Vagina (tissue), 2 donors: Measurements from ENCODE around the gene ANO9.

ENCODE experiments used
- POLR2A ChIP-seq, 2 donors: fragments of 450-650 bp; IDR thresholded peaks; one replicate each; pipeline ENCODE4 v1.6.1; 2017; ENCODE audit warnings: antibody characterized with exemption in 2 of 2, mild to moderate bottlenecking in 2 of 2, moderate library complexity in 2 of 2
- POLR2AphosphoS5 ChIP-seq, 2 donors: sonication (generic); formaldehyde crosslinking; IDR thresholded peaks; one replicate each; pipeline ENCODE4 v1.9.0; 2017; ENCODE audit warnings: antibody characterized with exemption in 2 of 2, mild to moderate bottlenecking in 2 of 2, low read depth in 1 of 2; ENCODE audit not compliant: insufficient read depth in 1 of 2
- TF ChIP-seq, protein P1 (sequence below), 3 experiments: fragments of 450-650 bp in 2 of 3; fragments of 200-600 bp in 1 of 3; sonication (generic) in 1 of 3; IDR thresholded peaks; one replicate each; pipeline ENCODE4 v1.5.1; 2017 to 2019; ENCODE audit warnings: antibody characterized with exemption in 3 of 3, mild to moderate bottlenecking in 2 of 3, moderate library complexity in 2 of 3

DNA sequence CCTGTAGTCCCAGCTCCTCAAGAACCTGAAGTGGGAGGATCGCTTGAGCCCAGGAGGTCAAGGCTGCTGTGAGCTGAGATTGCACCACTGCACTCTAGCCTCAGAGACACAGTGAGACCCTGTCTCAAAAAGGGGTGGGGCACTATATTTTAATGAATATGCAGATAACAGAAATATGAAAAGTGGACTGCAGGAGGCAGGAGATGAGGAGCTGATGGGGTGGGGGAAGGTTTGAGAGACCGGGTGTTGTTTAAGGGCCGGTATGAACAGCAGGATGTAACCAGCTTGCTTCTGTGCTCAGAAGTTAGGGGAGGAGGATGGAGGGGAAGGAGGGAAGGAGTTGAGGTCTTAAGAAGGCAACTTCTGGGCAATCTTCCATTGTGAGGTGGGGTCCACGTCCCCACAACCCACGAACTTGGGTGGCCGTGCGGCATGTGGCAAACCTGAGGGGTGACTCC is 73.8 kb downstream of the ANO9 start:
- TF ChIP-seq, protein P1, sequence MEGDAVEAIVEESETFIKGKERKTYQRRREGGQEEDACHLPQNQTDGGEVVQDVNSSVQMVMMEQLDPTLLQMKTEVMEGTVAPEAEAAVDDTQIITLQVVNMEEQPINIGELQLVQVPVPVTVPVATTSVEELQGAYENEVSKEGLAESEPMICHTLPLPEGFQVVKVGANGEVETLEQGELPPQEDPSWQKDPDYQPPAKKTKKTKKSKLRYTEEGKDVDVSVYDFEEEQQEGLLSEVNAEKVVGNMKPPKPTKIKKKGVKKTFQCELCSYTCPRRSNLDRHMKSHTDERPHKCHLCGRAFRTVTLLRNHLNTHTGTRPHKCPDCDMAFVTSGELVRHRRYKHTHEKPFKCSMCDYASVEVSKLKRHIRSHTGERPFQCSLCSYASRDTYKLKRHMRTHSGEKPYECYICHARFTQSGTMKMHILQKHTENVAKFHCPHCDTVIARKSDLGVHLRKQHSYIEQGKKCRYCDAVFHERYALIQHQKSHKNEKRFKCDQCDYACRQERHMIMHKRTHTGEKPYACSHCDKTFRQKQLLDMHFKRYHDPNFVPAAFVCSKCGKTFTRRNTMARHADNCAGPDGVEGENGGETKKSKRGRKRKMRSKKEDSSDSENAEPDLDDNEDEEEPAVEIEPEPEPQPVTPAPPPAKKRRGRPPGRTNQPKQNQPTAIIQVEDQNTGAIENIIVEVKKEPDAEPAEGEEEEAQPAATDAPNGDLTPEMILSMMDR (IDR thresholded peaks at IDR 0.05) = no peak
- TF ChIP-seq POLR2A (IDR thresholded peaks at IDR 0.05) (no peak), POLR2AphosphoS5 (IDR thresholded peaks at IDR 0.05; ENCODE audit: insufficient read depth in 1 of 2, low read depth in 1 of 2) (no peak)
